GM21390 (cell line): Measurements from ENCODE around the gene DNAJC8.

Experiments used
- ATAC-seq: cut with Tn5 transposase; IDR thresholded peaks from one replicate; pipeline ENCODE4 v1.9.1; 2021; ENCODE audit not compliant: unreplicated experiment

DNAJC8 gene

DNA sequence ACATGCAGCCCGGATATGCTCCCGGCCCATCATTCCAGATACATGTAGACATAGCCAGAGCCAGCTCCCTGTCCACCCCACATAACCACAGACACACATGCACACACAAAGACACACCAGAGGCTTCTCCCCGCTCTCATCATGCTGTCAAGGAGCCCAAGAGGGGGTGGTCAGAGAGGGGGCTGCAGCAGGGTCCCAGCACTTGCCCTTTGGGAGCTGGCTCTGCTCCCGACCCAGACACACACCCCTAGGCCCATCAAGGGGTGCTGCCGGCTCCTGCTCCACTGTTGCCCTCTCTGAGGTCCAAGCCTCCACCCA, 58.9 kb downstream of the DNAJC8 start:
- ATAC-seq = no peak

DNA sequence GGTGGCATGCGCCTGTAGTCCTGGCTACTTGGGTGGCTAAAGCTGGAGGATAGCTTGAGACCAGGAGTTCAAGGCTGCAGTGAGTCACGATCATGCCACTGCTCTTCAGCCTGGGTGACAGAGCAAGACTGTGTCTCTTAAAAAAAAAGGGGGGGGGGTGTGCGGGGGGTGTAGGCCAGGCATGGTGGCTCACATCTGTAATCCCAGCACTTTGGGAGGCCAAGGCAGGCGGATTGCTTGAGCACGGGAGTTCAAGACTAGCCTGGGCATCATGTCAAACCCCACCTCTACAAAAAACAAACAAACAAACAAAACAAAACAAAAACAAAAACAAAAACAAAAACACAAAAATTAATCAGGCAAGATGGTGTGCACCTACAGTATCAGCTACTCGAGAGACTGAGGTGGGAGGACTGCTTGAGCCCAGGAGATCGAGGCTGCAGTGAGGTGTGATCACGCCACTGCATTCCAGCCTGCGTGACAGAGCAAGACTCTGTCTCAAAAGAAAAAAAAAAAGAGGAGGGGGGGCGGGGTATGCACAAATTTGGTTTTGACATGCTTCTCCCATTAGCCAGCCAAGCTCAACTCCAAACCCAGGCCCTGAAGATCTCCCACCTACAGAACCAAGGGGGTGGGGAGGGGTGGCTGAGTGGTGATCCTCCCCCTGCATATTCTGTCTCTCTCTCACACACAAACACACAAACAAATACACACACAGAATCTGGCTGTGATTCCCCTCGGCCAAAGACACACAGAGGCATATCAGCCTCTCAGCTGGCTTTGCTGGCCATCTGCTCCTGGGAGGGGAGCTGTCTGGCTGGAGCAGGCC, 59.5 kb downstream of the DNAJC8 start:
- ATAC-seq = no peak

DNA sequence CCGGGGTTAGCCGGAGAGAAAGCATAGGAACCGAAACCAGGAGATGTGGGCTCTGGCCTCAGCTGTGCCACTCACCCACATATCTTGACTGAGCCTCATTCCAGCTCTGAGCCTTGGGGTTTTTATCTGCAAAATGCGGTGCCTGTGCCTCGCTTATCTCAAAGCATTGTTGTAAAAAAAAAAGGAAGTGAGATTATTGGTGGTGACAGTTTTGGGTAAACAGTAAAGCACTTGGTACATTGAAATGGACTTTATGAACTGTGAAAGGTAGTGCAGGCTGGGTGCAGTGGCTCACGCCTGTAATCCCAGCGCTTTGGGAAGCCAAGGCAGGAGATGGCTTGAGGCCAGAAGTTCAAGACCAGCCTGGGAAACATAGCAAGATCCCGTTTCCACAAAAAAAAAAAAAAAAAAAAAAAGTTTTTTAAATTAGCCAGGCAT, 60.1 kb downstream of the DNAJC8 start:
- peak; percentile 51 for ATAC-seq

DNA sequence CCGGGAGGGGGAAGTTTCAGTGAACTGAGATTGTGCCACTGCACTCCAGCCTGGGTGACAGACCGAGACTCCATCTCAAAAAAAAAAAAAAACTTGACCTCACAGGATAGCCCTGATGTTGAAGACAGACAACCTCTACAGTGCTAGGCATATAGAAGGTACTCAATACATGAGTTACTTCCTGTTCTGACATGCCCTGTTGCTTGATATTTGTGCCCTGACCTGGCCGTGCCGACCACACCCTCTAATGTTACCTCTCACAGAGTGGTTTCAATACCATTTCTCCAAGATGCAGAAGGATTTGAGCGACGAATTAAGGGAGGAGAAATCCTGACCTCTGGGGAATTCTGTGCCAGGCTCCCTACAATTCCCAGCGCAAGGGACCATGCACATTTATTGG, 61.6 kb downstream of the DNAJC8 start:
- no peak for ATAC-seq

DNA sequence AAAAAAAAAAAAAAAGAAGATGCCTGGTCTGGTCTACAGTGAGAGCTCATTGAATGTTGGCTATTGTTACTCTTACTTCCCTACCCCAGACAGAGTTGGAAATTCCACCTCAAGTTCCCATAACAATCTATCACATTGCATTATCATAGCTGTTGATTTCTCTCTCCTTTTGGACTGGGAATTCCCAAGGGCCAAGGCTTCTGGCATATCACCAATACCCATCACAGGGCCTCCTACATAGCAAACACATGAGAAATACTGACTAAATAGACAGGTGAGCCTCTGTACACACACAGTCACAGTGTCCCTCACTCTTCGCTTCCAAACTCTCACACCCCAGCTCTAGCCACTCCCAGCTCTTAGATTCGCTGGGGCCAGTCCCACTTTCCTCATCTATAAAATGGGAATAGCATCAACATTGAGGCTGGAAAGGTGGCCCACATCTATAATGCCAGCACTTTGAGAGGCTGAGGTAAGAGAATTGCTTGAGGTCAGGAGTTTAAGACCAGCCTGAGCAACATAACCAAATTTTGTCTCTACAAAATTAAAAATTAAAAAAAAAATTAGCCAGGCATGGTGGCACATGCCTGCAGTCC, 62.7 kb downstream of the DNAJC8 start:
- no peak for ATAC-seq

DNA sequence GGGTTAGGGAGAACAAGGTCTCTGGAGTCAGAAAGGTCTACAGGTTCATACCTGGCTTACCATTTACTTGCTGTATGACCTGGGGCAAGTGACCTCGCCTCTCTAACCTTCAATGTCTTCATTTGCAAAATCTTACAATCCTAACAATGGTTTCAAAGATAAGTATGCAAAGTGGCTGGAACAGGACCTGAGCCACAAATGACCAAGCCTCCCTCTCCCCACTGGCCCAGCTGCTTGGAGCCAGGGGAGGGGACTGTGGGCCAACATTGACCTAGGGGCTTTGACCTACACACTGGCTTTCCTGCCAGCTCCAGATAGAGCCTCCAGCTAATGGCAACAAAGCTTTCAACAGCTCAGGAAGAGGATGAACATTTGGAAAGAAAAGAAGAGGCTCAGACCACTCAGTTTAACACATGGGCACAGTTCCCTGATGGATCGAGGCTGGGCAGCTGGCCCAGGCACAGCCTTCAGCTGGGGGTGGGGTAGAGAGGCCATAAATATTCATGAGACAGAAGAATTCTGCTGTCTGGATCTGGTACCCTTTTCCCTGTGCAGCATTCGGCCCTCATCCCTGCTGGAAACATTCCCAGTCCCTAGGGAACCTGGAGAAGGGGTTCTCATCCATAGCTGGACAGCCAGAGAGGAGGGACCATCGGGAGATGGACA, 69.2 kb downstream of the DNAJC8 start:
- no peak for ATAC-seq

DNA sequence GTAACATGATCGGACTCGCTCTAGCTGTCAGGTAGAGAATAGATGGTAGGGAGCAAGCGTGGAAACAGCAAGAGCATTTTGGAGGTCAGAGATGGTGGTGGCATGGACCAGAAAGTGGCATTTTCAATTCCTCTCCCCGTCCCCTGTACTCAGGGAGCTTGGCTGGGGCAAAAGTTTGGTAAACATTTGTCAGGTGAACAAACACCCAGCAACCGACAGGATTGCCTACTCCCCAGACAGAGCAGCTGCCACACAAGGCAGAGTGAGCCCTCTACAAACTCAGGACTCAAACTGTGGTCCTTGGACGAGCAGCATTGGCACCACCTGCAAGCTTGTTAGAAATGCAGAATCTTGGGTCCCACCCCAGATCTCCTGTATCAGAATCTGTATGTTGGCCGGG, 70.7 kb downstream of the DNAJC8 start:
- ATAC-seq = no peak

DNA sequence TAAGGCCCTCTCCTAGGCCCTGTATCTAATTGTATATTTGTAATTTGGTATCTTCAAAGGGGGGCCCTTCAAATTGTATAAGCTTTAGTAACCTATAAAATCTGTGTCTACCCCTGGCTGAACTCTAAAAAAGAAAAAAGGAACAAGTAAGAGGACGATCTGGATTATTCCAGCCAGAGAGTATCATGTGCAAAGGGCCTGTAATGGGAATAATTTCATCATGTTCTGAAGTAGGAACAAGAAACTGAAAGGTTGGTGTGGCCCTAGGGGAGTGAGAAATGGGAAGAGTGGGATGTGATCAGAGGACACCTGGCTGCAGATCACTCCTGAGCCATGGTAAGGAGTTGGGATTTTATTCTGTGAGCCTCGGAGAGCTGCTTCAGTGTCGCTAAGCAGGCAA, 71.1 kb downstream of the DNAJC8 start:
- ATAC-seq = no peak

DNA sequence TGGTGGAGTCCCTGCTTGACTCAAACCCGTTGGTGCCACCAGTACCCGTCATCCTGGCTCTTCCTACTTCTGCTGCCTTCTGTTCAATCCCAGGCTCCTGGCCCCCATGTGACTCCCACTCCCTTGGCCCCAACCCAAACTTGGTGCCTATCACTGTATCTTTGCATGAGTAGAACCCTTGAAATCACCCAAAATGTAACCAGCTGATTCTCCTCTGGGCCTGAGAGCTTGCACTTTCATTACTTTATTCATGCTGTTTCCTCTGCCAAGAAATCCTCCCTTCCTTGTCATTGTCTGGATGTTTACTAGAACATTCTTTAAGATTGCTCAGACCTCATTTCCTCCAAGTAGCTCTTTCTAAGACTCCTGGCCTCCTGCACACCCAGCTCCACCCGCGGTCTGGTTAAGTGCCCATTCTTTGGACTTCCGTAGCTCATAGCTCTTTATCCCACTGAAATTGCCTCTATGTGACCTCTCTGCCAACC, 72.0 kb downstream of the DNAJC8 start:
- no peak for ATAC-seq

DNA sequence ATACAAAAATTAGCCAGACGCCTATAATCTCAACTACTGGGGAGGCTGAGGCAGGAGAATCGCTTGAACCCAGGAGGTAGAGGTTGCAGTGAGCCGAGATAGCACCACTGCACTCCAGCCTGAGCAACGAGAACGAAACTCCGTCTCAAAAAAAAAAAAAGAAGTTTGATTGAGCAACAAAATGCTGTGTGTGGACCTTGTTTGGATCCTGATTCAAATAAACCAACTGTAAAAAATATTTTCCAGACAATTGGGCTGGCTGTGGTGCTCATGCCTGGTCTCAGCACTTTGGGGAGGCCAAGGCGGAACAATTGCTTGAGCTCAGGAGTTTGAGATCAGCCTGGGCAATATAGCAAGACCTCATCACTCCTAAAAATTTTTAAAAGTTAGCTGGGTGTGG, 73.1 kb downstream of the DNAJC8 start:
- ATAC-seq = no peak

DNA sequence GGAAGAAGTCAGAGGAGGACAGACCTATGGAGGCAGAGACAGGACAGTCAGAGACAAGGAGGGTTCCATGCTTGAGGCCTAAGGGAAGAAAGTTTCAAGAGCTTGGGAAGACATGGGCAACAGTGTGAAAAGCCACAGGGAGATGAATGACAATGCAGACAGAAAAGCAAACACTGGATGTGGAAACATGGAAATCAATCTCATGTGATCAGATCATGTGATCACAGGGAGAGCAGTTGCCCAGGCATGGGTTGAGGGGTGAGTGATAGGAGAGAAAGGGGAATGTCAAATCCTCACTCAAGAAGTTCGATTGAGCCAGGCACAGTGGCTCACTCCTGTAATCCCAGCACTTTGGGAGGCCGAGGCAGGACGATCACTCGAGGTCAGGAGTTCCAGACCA, 73.6 kb downstream of the DNAJC8 start:
- no peak for ATAC-seq

DNA sequence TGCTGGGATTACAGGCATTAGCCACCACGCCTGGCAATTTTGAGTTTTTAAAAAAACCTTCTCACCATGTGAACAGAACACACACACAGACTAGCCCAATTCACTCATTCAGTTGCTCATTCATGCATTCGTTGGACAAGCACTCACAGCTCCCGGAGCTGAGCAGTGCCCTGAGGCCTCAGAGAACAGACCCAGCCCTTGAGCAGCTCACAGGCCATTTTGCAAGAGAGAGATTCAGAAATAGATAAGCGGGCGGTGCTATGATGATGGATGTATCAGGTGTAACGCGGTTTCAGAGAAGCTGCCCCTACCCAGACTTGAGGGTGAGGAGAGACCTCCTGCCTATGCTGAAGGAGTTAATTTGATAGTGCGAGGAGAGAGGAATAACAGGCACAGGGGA, 74.9 kb downstream of the DNAJC8 start:
- no peak for ATAC-seq

DNA sequence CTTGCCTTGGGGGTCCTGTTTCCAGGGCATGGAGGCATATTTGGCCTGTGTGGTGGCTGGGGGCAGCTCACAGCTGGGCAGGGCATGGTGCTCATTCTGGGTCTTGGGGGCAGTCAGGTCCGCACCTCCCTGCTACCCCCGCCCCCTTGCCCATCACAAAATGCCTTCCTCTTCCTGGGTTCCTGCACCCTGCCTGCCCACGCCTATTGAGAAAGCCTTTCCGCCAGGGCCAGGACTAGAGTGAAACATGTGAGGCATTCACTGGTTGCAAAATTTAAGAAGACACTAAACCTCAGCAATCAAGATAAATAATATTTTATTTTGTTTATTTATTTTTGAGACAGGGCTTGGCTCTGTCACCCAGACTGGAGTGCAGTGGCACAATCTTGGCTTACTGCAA, 76.0 kb downstream of the DNAJC8 start:
- ATAC-seq = no peak

DNA sequence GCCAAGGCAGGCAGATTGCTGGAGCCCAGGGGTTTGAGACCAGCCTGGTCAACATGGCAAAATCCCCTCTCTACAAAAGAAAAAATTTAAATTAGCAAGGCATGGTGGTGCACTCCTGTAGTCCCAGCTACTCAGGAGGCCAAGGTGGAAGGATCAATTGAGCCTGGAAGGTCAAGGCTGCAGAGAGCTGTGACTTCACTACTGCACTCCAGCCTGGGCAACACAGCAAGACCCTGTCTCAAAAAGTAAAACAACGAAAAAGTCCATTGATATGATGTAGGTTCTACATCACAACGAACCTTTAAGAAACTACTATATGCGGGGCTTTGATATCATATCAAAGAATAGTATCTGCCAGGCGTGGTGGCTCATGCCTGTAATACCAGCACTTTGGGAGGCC, 77.2 kb downstream of the DNAJC8 start:
- ATAC-seq = no peak

DNA sequence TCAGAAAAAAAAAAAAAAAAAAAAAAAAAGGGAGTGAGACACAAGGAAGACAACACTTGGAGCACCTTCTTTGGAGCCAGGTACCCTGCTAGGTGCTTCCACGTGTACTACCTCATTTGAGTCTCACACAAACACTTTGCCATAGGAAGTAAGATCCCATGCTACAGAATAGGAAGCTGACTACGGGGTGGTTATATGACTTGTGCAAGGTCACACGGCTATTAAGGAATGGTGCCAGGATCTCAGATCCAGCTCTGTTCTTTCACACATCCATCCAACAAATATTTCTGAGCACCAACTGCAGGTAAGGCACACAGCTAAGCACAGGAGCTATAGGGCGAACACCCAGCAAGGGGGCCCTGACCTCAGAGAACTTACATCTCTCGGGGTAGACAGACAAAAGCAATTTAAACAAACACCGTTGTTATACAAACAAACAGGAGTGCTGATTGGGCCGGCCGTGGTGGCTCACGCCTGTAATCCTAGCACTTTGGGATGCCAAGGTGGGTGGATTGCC, 78.7 kb downstream of the DNAJC8 start:
- no peak for ATAC-seq
